ACC112 (cell line): Measurements from ENCODE around the gene LIN37.

Experiments used
- H2AFZ ChIP-seq: fragments of 200-600 bp; sonication (generic); one replicate; pipeline ENCODE4 v1.6.0; 2017; ENCODE audit warnings: antibody characterized with exemption, low read length; ENCODE audit not compliant: unreplicated experiment
- H3K27ac ChIP-seq: fragments of 200-600 bp; sonication (generic); 2 replicates; pipeline ENCODE4 v1.5.1; 2014; ENCODE audit warnings: low read depth, mild to moderate bottlenecking, antibody characterized with exemption, low read length, moderate library complexity
- H3K27me3 ChIP-seq: fragments of 200-600 bp; sonication (generic); 2 replicates; pipeline ENCODE4 v1.6.1; 2014; ENCODE audit warnings: mild to moderate bottlenecking, antibody characterized with exemption, low read length, moderate library complexity, mixed read lengths; ENCODE audit not compliant: insufficient read depth
- H3K36me3 ChIP-seq: fragments of 200-600 bp; sonication (generic); 2 replicates; pipeline ENCODE4 v1.6.1; 2016; ENCODE audit warnings: mild to moderate bottlenecking, antibody characterized with exemption, low read length, moderate library complexity, mixed read lengths; ENCODE audit not compliant: insufficient read depth
- H3K4me1 ChIP-seq: fragments of 200-600 bp; sonication (generic); one replicate; pipeline ENCODE4 v1.6.1; 2016; ENCODE audit warnings: low read length, mixed read lengths; ENCODE audit not compliant: insufficient read depth, unreplicated experiment, control insufficient read depth
- H3K4me3 ChIP-seq: fragments of 200-600 bp; sonication (generic); 2 replicates; pipeline ENCODE4 v1.5.1; 2014; ENCODE audit warnings: mild to moderate bottlenecking, low read depth, low read length
- H3K79me2 ChIP-seq: fragments of 200-600 bp; sonication (generic); one replicate; pipeline ENCODE4 v1.6.0; 2016; ENCODE audit warnings: low read length; ENCODE audit not compliant: control insufficient read depth, unreplicated experiment, insufficient read depth

The LIN37 gene

GRCh38 chr19:35755550-35756376, 7.4 kb downstream of the LIN37 start:
- 0 out of 2 replicates have a peak, but pooled peaks cover 3% of the 10 kb centered on the region for H3K36me3 ChIP-seq
- H3K4me3 ChIP-seq: peak overlapping the region; percentile 93
- H3K27me3 ChIP-seq: no peaks in the 10 kb centered on the region
- H2AFZ ChIP-seq: peak overlapping the region; percentile 25
- H3K27ac ChIP-seq: peak overlapping the region; percentile 95
- H3K4me1 ChIP-seq: peaks cover 18% of the 10 kb centered on the region
- peaks cover 12% of the 10 kb centered on the region for H3K79me2 ChIP-seq

- H3K27me3 ChIP-seq: no peaks in the 10 kb centered on the region
- H3K36me3 ChIP-seq: 0 out of 2 replicates have a peak, but pooled peaks cover 6% of the 10 kb centered on the region
- H3K4me3 ChIP-seq: peak within 1 kb of the TSS; percentile 93
- peak within 1 kb of the TSS; percentile 95 for H3K27ac ChIP-seq
- H2AFZ ChIP-seq: peak within 1 kb of the TSS; percentile 14
- H3K79me2 ChIP-seq: peaks cover 12% of the 10 kb centered on the region
- peaks cover 22% of the 10 kb centered on the region for H3K4me1 ChIP-seq
These were observed 8.2 kb downstream of the LIN37 start, which contains the start of gene HSPB6 for GRCh38 chr19:35756377-35757230. Gene HSPB6 (minus strand): TSS chr19:35757029. CDS start chr19:35757008, 21 bp downstream.

GRCh38 chr19:35757231-35757748, 8.9 kb downstream of the LIN37 start:
- Histone ChIP-seq H3K4me1 (peaks cover 22% of the 10 kb centered on the region), H3K36me3 (0 out of 2 replicates have a peak, but pooled peaks cover 6% of the 10 kb centered on the region), H3K27ac (peak overlapping the region; percentile 95), H3K27me3 (no peaks in the 10 kb centered on the region), H2AFZ (no peak overlapping the region), H3K4me3 (peak overlapping the region; percentile 93), H3K79me2 (peaks cover 12% of the 10 kb centered on the region)

GRCh38 chr19:35757749-35758608, 9.6 kb downstream of the LIN37 start, which contains the start of gene PROSER3:
Gene PROSER3 (plus strand): TSS chr19:35758176. CDS start chr19:35758216, 40 bp downstream.
- Histone ChIP-seq H3K4me1 (peaks cover 22% of the 10 kb centered on the region), H3K36me3 (0 out of 2 replicates have a peak, but pooled peaks cover 6% of the 10 kb centered on the region), H3K27me3 (no peaks in the 10 kb centered on the region), H3K27ac (peak within 1 kb of the TSS; percentile 95), H3K79me2 (peaks cover 12% of the 10 kb centered on the region), H2AFZ (peak within 1 kb of the TSS; percentile 71), H3K4me3 (peak within 1 kb of the TSS; percentile 93)

GRCh38 chr19:35759697-35760096, 11.3 kb downstream of the LIN37 start:
- Histone ChIP-seq H3K36me3 (0 out of 2 replicates have a peak, but pooled peaks cover 6% of the 10 kb centered on the region), H3K27ac (no peak overlapping the region), H3K79me2 (peaks cover 12% of the 10 kb centered on the region), H3K27me3 (no peaks in the 10 kb centered on the region), H3K4me3 (no peak overlapping the region), H2AFZ (no peak overlapping the region), H3K4me1 (peaks cover 22% of the 10 kb centered on the region)

- H3K36me3 ChIP-seq: 0 out of 2 replicates have a peak, but pooled peaks cover 6% of the 10 kb centered on the region
- no peak overlapping the region for H3K27ac ChIP-seq
- peaks cover 12% of the 10 kb centered on the region for H3K79me2 ChIP-seq
- no peak overlapping the region for H2AFZ ChIP-seq
- no peaks in the 10 kb centered on the region for H3K27me3 ChIP-seq
- peaks cover 17% of the 10 kb centered on the region for H3K4me1 ChIP-seq
- no peak overlapping the region for H3K4me3 ChIP-seq
These were observed 12.5 kb downstream of the LIN37 start for GRCh38 chr19:35760711-35761349.

- H3K27ac ChIP-seq: no peak overlapping the region
- no peak overlapping the region for H3K4me3 ChIP-seq
- peaks cover 3% of the 10 kb centered on the region for H3K79me2 ChIP-seq
- H3K36me3 ChIP-seq: 0 out of 2 replicates have a peak, but pooled peaks cover 6% of the 10 kb centered on the region
- no peaks in the 10 kb centered on the region for H3K27me3 ChIP-seq
- peaks cover 4% of the 10 kb centered on the region for H3K4me1 ChIP-seq
- H2AFZ ChIP-seq: no peak overlapping the region
These were observed 16.3 kb downstream of the LIN37 start for GRCh38 chr19:35764432-35765315.

GRCh38 chr19:35766571-35767104, 18.3 kb downstream of the LIN37 start:
- Histone ChIP-seq H3K27me3 (no peaks in the 10 kb centered on the region), H3K4me1 (no peaks in the 10 kb centered on the region), H3K4me3 (no peak overlapping the region), H3K27ac (no peak overlapping the region), H3K36me3 (no peaks in the 10 kb centered on the region), H2AFZ (no peak overlapping the region), H3K79me2 (no peaks in the 10 kb centered on the region)
